ENCODE measurements around the gene CYBA.

- TF ChIP-seq CTCF (IDR thresholded peaks at IDR 0.05) (no peak), POLR2A (IDR thresholded peaks at IDR 0.05) (no peak)
Observed at GRCh38 chr16:88630941-88631340, 19.9 kb downstream of the CYBA start.

Data from transverse colon (tissue), 3 donors.